ENCODE data around the gene NBAS.

DNA sequence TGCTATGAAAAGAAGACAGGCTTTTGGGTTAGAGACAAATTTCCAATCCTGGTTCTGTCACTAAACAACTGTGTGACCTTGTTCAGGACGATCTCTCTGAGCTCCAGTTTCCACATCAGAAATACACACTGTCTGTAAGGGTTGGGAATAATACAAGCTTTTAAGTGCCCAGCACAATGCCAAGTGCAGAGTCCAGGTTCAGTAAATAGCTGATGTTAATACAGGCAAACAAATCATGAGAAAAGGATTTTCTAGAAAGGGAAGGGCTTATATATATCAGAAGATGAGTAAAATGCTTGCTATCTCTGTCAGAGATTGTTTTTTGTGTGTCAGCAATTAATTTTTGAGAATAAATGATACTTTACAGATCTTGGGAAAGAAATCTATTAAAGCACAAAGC, 388.3 kb downstream of the NBAS start:
- no peak for TF ChIP-seq POLR2A (IDR thresholded peaks at IDR 0.05)
- no peak for TF ChIP-seq CTCF (IDR thresholded peaks at IDR 0.05)
